B cell (primary cell): ENCODE measurements around the gene NBAS. TPM values are rescaled to one million over a fixed set of nuclear protein-coding genes. Genes with fewer than 3 reads are reported as not detected.

Experiments used
- ATAC-seq: fragments of 200-7000 bp; cut with Tn5 transposase; one replicate; pipeline ENCODE4 v1.10.0; 2021; ENCODE audit warnings: low read depth, mild to moderate bottlenecking, moderate number of reproducible peaks, moderate library complexity
- CTCF ChIA-PET: fragments of 350-600 bp; sonication (Branson Sonifier 250); formaldehyde crosslinking; loops from one replicate; lab custom pipeline; 2021; ENCODE audit warnings: antibody characterized with exemption, inconsistent platforms; lab: Charles Lee
- POLR2A ChIA-PET: fragments of 350-600 bp; sonication (Branson Sonifier 250); formaldehyde crosslinking; loops from one replicate; lab custom pipeline; 2021; ENCODE audit warnings: antibody characterized with exemption; lab: Charles Lee
- DNase-seq: peaks from one replicate; pipeline ENCODE4 v3.0.0; 2013
- H2AFZ ChIP-seq: 2 replicates; pipeline ENCODE4 v1.6.1; 2012; ENCODE audit warnings: mild to moderate bottlenecking, low read depth, low read length; ENCODE audit not compliant: insufficient read depth, poor library complexity, severe bottlenecking
- H3K27ac ChIP-seq, 2 donors: 1 replicate in 1 of 2; 2 replicates in 1 of 2; pipeline ENCODE4 v1.5.1; 2012 to 2013; ENCODE audit warnings: low read length in 2 of 2, mild to moderate bottlenecking in 2 of 2, moderate library complexity in 1 of 2
- H3K27me3 ChIP-seq, 4 experiments: fragments of 200-600 bp in 1 of 4; sonication (generic) in 1 of 4; replicated peaks in 1 of 4; 1 replicate in 2 of 4; 2 replicates in 2 of 4; pipeline versions ENCODE4 v1.6.1 to v1.7.0; 2013 to 2016; ENCODE audit warnings: low read length in 3 of 4, mild to moderate bottlenecking in 2 of 4, mixed read lengths in 1 of 4, moderate library complexity in 1 of 4; ENCODE audit not compliant: insufficient read depth in 4 of 4, control insufficient read depth in 3 of 4; ENCODE audit errors: control extremely low read depth in 1 of 4
- H3K36me3 ChIP-seq, 2 experiments: replicated peaks in 1 of 2; 1 replicate in 1 of 2; 2 replicates in 1 of 2; pipeline versions ENCODE4 v1.6.1 to v1.7.1; 2013; ENCODE audit warnings: low read length in 1 of 2; ENCODE audit not compliant: insufficient read depth in 2 of 2, control insufficient read depth in 1 of 2; ENCODE audit errors: control extremely low read depth in 1 of 2, extremely low read depth in 1 of 2
- H3K4me1 ChIP-seq, 2 donors: fragments of 200-600 bp in 1 of 2; sonication (generic) in 1 of 2; 1 replicate in 1 of 2; 2 replicates in 1 of 2; pipeline versions ENCODE4 v1.5.1 to v1.6.1; 2013 to 2017; ENCODE audit warnings: low read length in 2 of 2; ENCODE audit not compliant: control insufficient read depth in 2 of 2, insufficient read depth in 2 of 2
- H3K4me2 ChIP-seq: replicated peaks from 2 replicates; pipeline ENCODE3; 2012; ENCODE audit warnings: mild to moderate bottlenecking, low read depth, low read length; ENCODE audit not compliant: poor library complexity, severe bottlenecking
- H3K4me3 ChIP-seq, 5 experiments: fragments of 200-600 bp in 1 of 5; sonication (generic) in 1 of 5; 1 replicate in 3 of 5; 2 replicates in 2 of 5; pipeline versions ENCODE4 v1.5.1 to v1.7.0; 2011 to 2016; ENCODE audit warnings: low read length in 4 of 5, mild to moderate bottlenecking in 4 of 5, low read depth in 2 of 5, control low read depth in 1 of 5, moderate library complexity in 1 of 5; ENCODE audit not compliant: insufficient read depth in 1 of 5; ENCODE audit errors: control extremely low read depth in 1 of 5, extremely low read depth in 1 of 5
- H3K79me2 ChIP-seq: fragments of 200-600 bp; sonication (generic); one replicate; pipeline ENCODE4 v1.6.0; 2016; ENCODE audit warnings: low read length; ENCODE audit not compliant: control insufficient read depth, insufficient read depth
- H3K9ac ChIP-seq: fragments of 200-600 bp; sonication (generic); 2 replicates; pipeline ENCODE4 v1.6.1; 2017; ENCODE audit warnings: mild to moderate bottlenecking, low read length, moderate library complexity
- H3K9me3 ChIP-seq, 3 donors: one replicate each; pipeline versions ENCODE4 v1.6.1 to v1.7.1; 2013; ENCODE audit warnings: low read length in 2 of 3; ENCODE audit not compliant: control insufficient read depth in 2 of 3, insufficient read depth in 1 of 3; ENCODE audit errors: control extremely low read depth in 1 of 3
- H4K20me1 ChIP-seq: 2 replicates; pipeline ENCODE4 v1.6.0; 2012; ENCODE audit warnings: mild to moderate bottlenecking, low read length; ENCODE audit not compliant: insufficient read depth, control insufficient read depth, poor library complexity, severe bottlenecking
- H3K27ac Mint-ChIP-seq: one replicate; pipeline ENCODE4 v1.8.0; 2021; ENCODE audit warnings: mixed read lengths
- H3K27me3 Mint-ChIP-seq: one replicate; pipeline ENCODE4 v1.8.0; 2021; ENCODE audit warnings: mixed read lengths
- H3K4me1 Mint-ChIP-seq: one replicate; pipeline ENCODE4 v1.8.0; 2021; ENCODE audit warnings: mixed read lengths
- H3K4me3 Mint-ChIP-seq: one replicate; pipeline ENCODE4 v1.8.0; 2021; ENCODE audit warnings: mixed read lengths
- H3K9me3 Mint-ChIP-seq: one replicate; pipeline ENCODE4 v1.8.0; 2022; ENCODE audit warnings: mixed read lengths; ENCODE audit not compliant: insufficient read depth
- CTCF ChIP-seq: fragments of 200-600 bp; IDR thresholded peaks from one replicate; pipeline ENCODE4 v1.8.0; 2022; ENCODE audit warnings: antibody characterized with exemption, mild to moderate bottlenecking
- EZH2 ChIP-seq: IDR thresholded peaks from 2 replicates; pipeline ENCODE4 v1.6.1; 2012; ENCODE audit warnings: borderline replicate concordance, low read depth, mild to moderate bottlenecking, moderate library complexity, low read length; ENCODE audit not compliant: insufficient read depth, poor library complexity, severe bottlenecking
- WGBS: methylation state at CpG from one replicate; pipeline ENCODE4 v1.1.5; 2013; ENCODE audit warnings: missing lambda C conversion rate; ENCODE audit not compliant: insufficient coverage; 5-methylcytosine and 5-hydroxymethylcytosine counted together
- intact Hi-C: fragments of 100-400 bp; cut with micrococcal nuclease; formaldehyde crosslinking; loops from one replicate; pipeline ENCODE4 v1.10.0; 2022
- polyA plus RNA-seq: library from polyadenylated mRNA; depleted of rRNA; stranded (reverse); fragments of >200 nt; gene quantifications from 2 replicates; pipeline ENCODE4 v1.2.3, GENCODE V29; 2012
- total RNA-seq, 2 donors: library from RNA; stranded (reverse); fragments of 120-200 nt in 1 of 2; gene quantifications; 1 replicate in 1 of 2; 2 replicates in 1 of 2; pipeline versions ENCODE4 v1.2.3 to v1.2.4, GENCODE V29; 2013 to 2022

Gene NBAS
- total and polyA plus RNA-seq, 2 donors (not counting 1 experiment from before 2014, with no cell fraction given), result 10.6 to 37.3 TPM

- H3K27ac Mint-ChIP-seq, result no peak overlapping the region
- Histone ChIP-seq H3K36me3 (peaks cover 9 to 26% of the 10 kb centered on the region in 2 experiments), H4K20me1 (no peaks in the 10 kb centered on the region), H3K4me3 (no peak overlapping the region), H3K4me1 (no peaks in the 10 kb centered on the region), H3K9me3 (no peaks in the 10 kb centered on the region), H2AFZ (no peak overlapping the region), H3K4me2 (no peak overlapping the region), H3K27ac (no peak overlapping the region), H3K9ac (no peak overlapping the region), H3K79me2 (no peaks in the 10 kb centered on the region), H3K27me3 (no peaks in the 10 kb centered on the region)
- ATAC-seq (no peak), DNase-seq (no peak)
- no peak overlapping the region for H3K4me3 Mint-ChIP-seq
- TF ChIP-seq EZH2 (no peak), CTCF (no peak)
- intact Hi-C loops, result no loop called here
- no peaks in the 10 kb centered on the region for H3K4me1 Mint-ChIP-seq
- no peaks in the 10 kb centered on the region for H3K27me3 Mint-ChIP-seq
- ChIA-PET POLR2A (no interaction called here), CTCF (no interaction called here)
- WGBS, result no CpG with 5 or more reads among the region's 1 CpG
- no peaks in the 10 kb centered on the region for H3K9me3 Mint-ChIP-seq
Observed at GRCh38 chr2:15510552-15510951, 50.6 kb downstream of the NBAS start.

GRCh38 chr2:15510131-15510530, 51.0 kb downstream of the NBAS start:
- no peaks in the 10 kb centered on the region for H4K20me1 ChIP-seq
- H3K36me3 ChIP-seq, result peaks cover 9 to 26% of the 10 kb centered on the region in 2 experiments
- TF ChIP-seq CTCF (no peak), EZH2 (no peak)
- no peaks in the 10 kb centered on the region for H3K79me2 ChIP-seq
- no peaks in the 10 kb centered on the region for H3K9me3 Mint-ChIP-seq
- ATAC-seq (no peak), DNase-seq (no peak)
- no peak overlapping the region for H3K27ac Mint-ChIP-seq
- no peak overlapping the region for H2AFZ ChIP-seq
- H3K9ac ChIP-seq, result no peak overlapping the region
- no peaks in the 10 kb centered on the region for H3K27me3 Mint-ChIP-seq
- no peaks in the 10 kb centered on the region for H3K4me1 ChIP-seq
- WGBS, result 100% methylated on average over 1 of the region's 3 CpGs
- H3K27me3 ChIP-seq, result no peaks in the 10 kb centered on the region
- H3K27ac ChIP-seq, result no peak overlapping the region
- no peak overlapping the region for H3K4me3 ChIP-seq
- CTCF ChIA-PET, result no interaction called here
- POLR2A ChIA-PET, result no interaction called here
- no peaks in the 10 kb centered on the region for H3K4me1 Mint-ChIP-seq
- intact Hi-C loops, result no loop called here
- no peaks in the 10 kb centered on the region for H3K9me3 ChIP-seq
- no peak overlapping the region for H3K4me2 ChIP-seq
- no peak overlapping the region for H3K4me3 Mint-ChIP-seq
